Peyer's patch (tissue), 4 donors: ENCODE data around the gene NHLRC4. TPM values are rescaled to one million over a fixed set of nuclear protein-coding genes. Genes with fewer than 3 reads are reported as not detected.

ENCODE experiments used
- DNase-seq, 3 donors: peaks; one replicate each; pipeline ENCODE4 v3.0.0-alpha.2; 2017 to 2019
- H3K27ac ChIP-seq, 4 donors: fragments of 200-600 bp; sonication (generic); one replicate each; pipeline ENCODE4 v1.5.1; 2016 to 2019
- H3K27me3 ChIP-seq, 2 donors: fragments of 200-600 bp; sonication (generic); one replicate each; pipeline ENCODE4 v1.5.1; 2019
- H3K36me3 ChIP-seq, 3 donors: fragments of 200-600 bp; sonication (generic); one replicate each; pipeline ENCODE4 v1.5.1; 2016 to 2019
- H3K4me1 ChIP-seq, 4 donors: fragments of 200-600 bp; sonication (generic); one replicate each; pipeline ENCODE4 v1.5.1; 2016 to 2019
- H3K4me3 ChIP-seq, 4 donors: fragments of 200-600 bp; sonication (generic); 1 replicate in 3 of 4; 2 replicates in 1 of 4; pipeline ENCODE4 v1.5.1; 2016 to 2019; ENCODE audit warnings: mild to moderate bottlenecking in 1 of 4
- H3K9me3 ChIP-seq, 4 donors: fragments of 200-600 bp; sonication (generic); one replicate each; pipeline ENCODE4 v1.5.1; 2016 to 2019; ENCODE audit warnings: mild to moderate bottlenecking in 1 of 4
- CTCF ChIP-seq, 6 experiments: fragments of 450-650 bp in 4 of 6; fragments of 200-600 bp in 2 of 6; sonication (generic) in 1 of 6; IDR thresholded peaks; one replicate each; pipeline ENCODE4 v1.5.1; 2017 to 2019; ENCODE audit warnings: antibody characterized with exemption in 6 of 6, mild to moderate bottlenecking in 3 of 6, moderate library complexity in 1 of 6
- POLR2A ChIP-seq, 2 donors: fragments of 450-650 bp; IDR thresholded peaks; one replicate each; pipeline ENCODE4 v1.5.1; 2017; ENCODE audit warnings: antibody characterized with exemption in 2 of 2, mild to moderate bottlenecking in 2 of 2, moderate library complexity in 2 of 2
- total RNA-seq, 4 donors: library from RNA; depleted of rRNA; stranded (reverse); fragments of >200 nt; gene quantifications; one replicate each; pipeline ENCODE4 v1.1.0, GENCODE V29; 2016

Gene NHLRC4
- total RNA-seq, 4 donors from 2014 or later, result 1.2 to 17.3 (median 1.5) TPM

- Histone ChIP-seq H3K36me3 (no peaks in the 10 kb centered on the region), H3K27ac (no peak overlapping the region), H3K4me3 (no peak overlapping the region), H3K4me1 (peaks cover 7 to 42% (median 27%) of the 10 kb centered on the region in 4 donors), H3K27me3 (peaks cover 0 to 18% of the 10 kb centered on the region in 2 donors), H3K9me3 (no peaks in the 10 kb centered on the region)
- no peak for DNase-seq
- TF ChIP-seq CTCF (IDR thresholded peaks at IDR 0.05) (no peak), POLR2A (IDR thresholded peaks at IDR 0.05) (no peak)
Observed at GRCh38 chr16:564690-565418, 2.0 kb upstream of the NHLRC4 start.

- Histone ChIP-seq H3K36me3 (no peaks in the 10 kb centered on the region), H3K9me3 (no peaks in the 10 kb centered on the region), H3K27me3 (peaks cover 0 to 13% of the 10 kb centered on the region in 2 donors), H3K4me1 (peaks cover 7 to 44% (median 26%) of the 10 kb centered on the region in 4 donors), H3K4me3 (no peak overlapping the region), H3K27ac (peak overlapping the region in 2 of 4 donors; percentile 50 to 65)
- TF ChIP-seq CTCF (IDR thresholded peaks at IDR 0.05) (no peak), POLR2A (IDR thresholded peaks at IDR 0.05) (no peak)
- DNase-seq, result no peak
Observed at GRCh38 chr16:565419-566330, 1.1 kb upstream of the NHLRC4 start.

- Histone ChIP-seq H3K36me3 (no peaks in the 10 kb centered on the region), H3K4me3 (peak overlapping the region in 3 of 4 donors; percentile 25 to 48 (median 39)), H3K9me3 (no peaks in the 10 kb centered on the region), H3K27ac (peak overlapping the region; percentile 34 to 65 (median 48)), H3K27me3 (no peaks in the 10 kb centered on the region), H3K4me1 (peaks cover 7 to 49% (median 28%) of the 10 kb centered on the region in 4 donors)
- TF ChIP-seq POLR2A (IDR thresholded peaks at IDR 0.05) (no peak), CTCF (IDR thresholded peaks at IDR 0.05) (no peak)
- DNase-seq, result no peak
Observed at GRCh38 chr16:567373-568256, 810 bp downstream of the NHLRC4 start.

- DNase-seq, result no peak
- Histone ChIP-seq H3K27ac (peak overlapping the region in 2 of 4 donors; percentile 60 to 77), H3K27me3 (no peaks in the 10 kb centered on the region), H3K9me3 (no peaks in the 10 kb centered on the region), H3K4me3 (peak overlapping the region in 2 of 4 donors; percentile 85 to 95), H3K36me3 (peaks cover 0 to under 1% (median 0%) of the 10 kb centered on the region in 3 donors), H3K4me1 (peaks cover 7 to 49% (median 28%) of the 10 kb centered on the region in 4 donors)
- TF ChIP-seq CTCF (IDR thresholded peaks at IDR 0.05) (no peak), POLR2A (IDR thresholded peaks at IDR 0.05) (no peak)
Observed at GRCh38 chr16:568401-569258, 1.8 kb downstream of the NHLRC4 start.
